UCSD-AML1 (cell line): Measurements from ENCODE around the gene CCDC187.
A peak's percentile ranks its signal among the peaks of the same experiment; 100 is the strongest.
"Not testable (repeated sequence)": the region's sequence is repeated elsewhere in the genome, so short reads cannot be mapped to it uniquely, and the experiment has no call there.

Experiments used
- DNase-seq: peaks from one replicate; lab custom pipeline; 2025; ENCODE audit not compliant: unreplicated experiment; lab: John Stamatoyannopoulos, UW

CCDC187 gene

GRCh38 chr9:136273244-136273865 is 30.5 kb downstream of the CCDC187 start:
- DNase-seq = no peak

- no peak for DNase-seq
These were observed 33.7 kb downstream of the CCDC187 start for GRCh38 chr9:136270173-136270705.

- DNase-seq = no peak
These were observed 35.2 kb downstream of the CCDC187 start for GRCh38 chr9:136268735-136269134.

GRCh38 chr9:136268318-136268717 is 35.6 kb downstream of the CCDC187 start:
- DNase-seq = no peak

GRCh38 chr9:136267261-136268111 is 36.4 kb downstream of the CCDC187 start:
- DNase-seq = peak; percentile 89

- DNase-seq = not testable (repeated sequence)
These were observed 37.3 kb downstream of the CCDC187 start for GRCh38 chr9:136266641-136267040.

- DNase-seq = no peak
These were observed 38.1 kb downstream of the CCDC187 start for GRCh38 chr9:136265561-136266355.

GRCh38 chr9:136264441-136265405 is 39.2 kb downstream of the CCDC187 start:
- DNase-seq = no peak

- no peak for DNase-seq
These were observed 39.9 kb downstream of the CCDC187 start for GRCh38 chr9:136264031-136264430.

- no peak for DNase-seq
These were observed 41.2 kb downstream of the CCDC187 start for GRCh38 chr9:136262671-136263178.

- no peak for DNase-seq
These were observed 42.0 kb downstream of the CCDC187 start for GRCh38 chr9:136261686-136262430.

GRCh38 chr9:136260936-136261472 is 42.9 kb downstream of the CCDC187 start:
- no peak for DNase-seq

- no peak for DNase-seq
These were observed 43.4 kb downstream of the CCDC187 start for GRCh38 chr9:136260521-136260920.

- DNase-seq = no peak
These were observed 44.1 kb downstream of the CCDC187 start for GRCh38 chr9:136259836-136260235.

- peak; percentile 50 for DNase-seq
These were observed 44.4 kb downstream of the CCDC187 start for GRCh38 chr9:136259517-136259813.

GRCh38 chr9:136258786-136259516 is 44.9 kb downstream of the CCDC187 start:
- DNase-seq = no peak

- DNase-seq = no peak
These were observed 45.6 kb downstream of the CCDC187 start for GRCh38 chr9:136258299-136258625.

- no peak for DNase-seq
These were observed 46.3 kb downstream of the CCDC187 start for GRCh38 chr9:136257381-136258298.
